Chondrocyte (in vitro differentiated cells): ENCODE measurements around the gene METTL25B. TPM values are rescaled to one million over a fixed set of nuclear protein-coding genes. Genes with fewer than 3 reads are reported as not detected.
A peak's percentile ranks its signal among the peaks of the same experiment; 100 is the strongest.

Experiments
- DNase-seq: peaks from one replicate; pipeline ENCODE4 v3.0.0; 2021; ENCODE audit warnings: mixed read lengths, low spot score
- H3K27ac Mint-ChIP-seq: one replicate; pipeline ENCODE4 v1.8.0; 2021; ENCODE audit warnings: mild to moderate bottlenecking, moderate library complexity, mixed read lengths; ENCODE audit not compliant: unreplicated experiment
- H3K27me3 Mint-ChIP-seq: 2 replicates; pipeline ENCODE4 v1.8.0; 2021; ENCODE audit warnings: low read depth, mixed read lengths
- H3K36me3 Mint-ChIP-seq: 2 replicates; pipeline ENCODE4 v1.8.0; 2021; ENCODE audit warnings: low read depth, mixed read lengths
- H3K4me1 Mint-ChIP-seq: 2 replicates; pipeline ENCODE4 v1.8.0; 2021; ENCODE audit warnings: low read depth, mild to moderate bottlenecking, mixed read lengths
- H3K4me3 Mint-ChIP-seq: one replicate; pipeline ENCODE4 v1.8.0; 2021; ENCODE audit warnings: mild to moderate bottlenecking, moderate library complexity, mixed read lengths; ENCODE audit not compliant: unreplicated experiment
- H3K9me3 Mint-ChIP-seq: 2 replicates; pipeline ENCODE4 v1.8.0; 2021; ENCODE audit warnings: low read depth, mixed read lengths
- long read RNA-seq: library from polyadenylated mRNA; stranded (forward); transcript quantifications from one replicate; pipeline ENCODE4 v2.0.0, GENCODE V29; 2021
- total RNA-seq: library from RNA; stranded (reverse); gene quantifications from 3 replicates; pipeline ENCODE4 v1.2.1, GENCODE V29; 2021
- TF ChIP-seq, protein P1 (sequence below): fragments of 200-600 bp; sonication (generic); IDR thresholded peaks from 2 replicates; pipeline ENCODE4 v1.5.0; 2021; ENCODE audit warnings: antibody characterized with exemption, mild to moderate bottlenecking, moderate library complexity

The METTL25B gene
- 11.4 to 17.1 TPM (median 14.1 TPM) in 3 replicates for total RNA-seq
- long read RNA-seq, transcript RRNAD1-201 (8 exons, 2,254 nt): major isoform, 5 of 8 reads
- long read RNA-seq, partial matches to known transcripts: 0 of 8 reads
- long read RNA-seq, other reads (novel, unspliced or antisense): 2 of 8 reads

DNA sequence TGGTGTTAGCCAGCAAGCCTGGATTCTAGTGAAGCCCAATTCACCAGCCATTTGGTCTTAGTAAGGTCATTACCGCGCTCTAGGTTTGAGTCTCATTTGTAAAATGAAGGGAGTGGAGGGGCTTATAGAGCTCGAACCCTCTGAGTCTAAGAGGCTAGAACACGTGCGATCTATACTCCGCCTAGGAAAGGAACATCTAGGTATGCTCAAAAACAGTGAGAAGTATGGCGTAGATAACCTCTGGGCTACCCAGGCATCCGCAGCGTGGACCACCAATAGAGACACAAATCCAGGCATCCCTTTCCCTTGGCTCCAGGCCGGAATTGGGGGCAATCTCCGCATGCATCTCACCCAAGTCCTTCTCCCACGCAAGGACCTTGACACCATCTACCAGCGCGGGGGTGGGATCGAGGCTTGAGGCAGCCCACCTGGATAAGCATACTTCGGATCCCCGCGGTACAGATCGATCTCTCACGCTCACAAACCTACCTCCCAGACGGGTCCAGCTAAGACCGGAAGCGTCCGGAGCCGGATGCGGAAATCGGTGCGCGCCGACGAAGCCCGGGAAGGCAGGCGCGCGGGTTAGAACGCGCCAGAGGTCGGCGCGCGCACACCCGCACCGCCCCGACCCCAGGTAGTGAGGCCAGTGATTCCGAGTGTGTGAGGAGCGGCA, at the start of gene METTL25B:
TSS of gene METTL25B (plus strand) at position 544 of the 673 bp plus-strand sequence. CDS start 636 bp downstream, outside the sequence.
- H3K27ac Mint-ChIP-seq: peak within 1 kb of the TSS; percentile 96

DNA sequence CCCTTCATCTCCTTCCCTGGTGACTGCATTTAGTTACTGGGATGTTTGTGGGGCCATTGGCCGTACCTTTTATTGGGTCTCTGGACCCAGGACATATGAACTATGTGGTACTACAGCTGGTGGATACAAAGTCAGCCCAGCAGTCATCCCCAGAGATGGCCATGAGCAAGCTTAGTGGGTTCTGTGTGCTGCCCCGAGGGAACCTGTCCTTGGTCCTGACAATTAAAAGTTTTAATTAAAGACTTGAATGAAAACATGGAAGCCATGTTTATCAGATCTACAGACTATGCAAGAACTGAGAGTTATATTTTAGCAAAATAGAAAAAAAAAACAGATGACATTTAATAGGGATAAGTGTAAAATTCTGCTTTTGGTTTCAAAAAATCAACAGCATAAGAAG, 48.2 kb upstream of the METTL25B start:
- Mint-ChIP-seq H3K36me3 (no peaks in the 10 kb centered on the region), H3K27me3 (peaks cover 33% of the 10 kb centered on the region), H3K9me3 (no peaks in the 10 kb centered on the region), H3K4me1 (peaks cover 25% of the 10 kb centered on the region), H3K4me3 (no peak overlapping the region), H3K27ac (no peak overlapping the region)
- TF ChIP-seq, protein P1, sequence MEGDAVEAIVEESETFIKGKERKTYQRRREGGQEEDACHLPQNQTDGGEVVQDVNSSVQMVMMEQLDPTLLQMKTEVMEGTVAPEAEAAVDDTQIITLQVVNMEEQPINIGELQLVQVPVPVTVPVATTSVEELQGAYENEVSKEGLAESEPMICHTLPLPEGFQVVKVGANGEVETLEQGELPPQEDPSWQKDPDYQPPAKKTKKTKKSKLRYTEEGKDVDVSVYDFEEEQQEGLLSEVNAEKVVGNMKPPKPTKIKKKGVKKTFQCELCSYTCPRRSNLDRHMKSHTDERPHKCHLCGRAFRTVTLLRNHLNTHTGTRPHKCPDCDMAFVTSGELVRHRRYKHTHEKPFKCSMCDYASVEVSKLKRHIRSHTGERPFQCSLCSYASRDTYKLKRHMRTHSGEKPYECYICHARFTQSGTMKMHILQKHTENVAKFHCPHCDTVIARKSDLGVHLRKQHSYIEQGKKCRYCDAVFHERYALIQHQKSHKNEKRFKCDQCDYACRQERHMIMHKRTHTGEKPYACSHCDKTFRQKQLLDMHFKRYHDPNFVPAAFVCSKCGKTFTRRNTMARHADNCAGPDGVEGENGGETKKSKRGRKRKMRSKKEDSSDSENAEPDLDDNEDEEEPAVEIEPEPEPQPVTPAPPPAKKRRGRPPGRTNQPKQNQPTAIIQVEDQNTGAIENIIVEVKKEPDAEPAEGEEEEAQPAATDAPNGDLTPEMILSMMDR: no peak
- DNase-seq: no peak

More for the DNA sequence above, at the start of gene METTL25B:
- H3K4me1 Mint-ChIP-seq: peaks cover 15% of the 10 kb centered on the region
- DNase-seq: no peak
- TF ChIP-seq, protein P1: no peak
- peaks cover 14% of the 10 kb centered on the region for H3K36me3 Mint-ChIP-seq
- H3K9me3 Mint-ChIP-seq: no peaks in the 10 kb centered on the region
- no peak within 1 kb of the TSS for H3K4me3 Mint-ChIP-seq
- no peaks in the 10 kb centered on the region for H3K27me3 Mint-ChIP-seq

DNA sequence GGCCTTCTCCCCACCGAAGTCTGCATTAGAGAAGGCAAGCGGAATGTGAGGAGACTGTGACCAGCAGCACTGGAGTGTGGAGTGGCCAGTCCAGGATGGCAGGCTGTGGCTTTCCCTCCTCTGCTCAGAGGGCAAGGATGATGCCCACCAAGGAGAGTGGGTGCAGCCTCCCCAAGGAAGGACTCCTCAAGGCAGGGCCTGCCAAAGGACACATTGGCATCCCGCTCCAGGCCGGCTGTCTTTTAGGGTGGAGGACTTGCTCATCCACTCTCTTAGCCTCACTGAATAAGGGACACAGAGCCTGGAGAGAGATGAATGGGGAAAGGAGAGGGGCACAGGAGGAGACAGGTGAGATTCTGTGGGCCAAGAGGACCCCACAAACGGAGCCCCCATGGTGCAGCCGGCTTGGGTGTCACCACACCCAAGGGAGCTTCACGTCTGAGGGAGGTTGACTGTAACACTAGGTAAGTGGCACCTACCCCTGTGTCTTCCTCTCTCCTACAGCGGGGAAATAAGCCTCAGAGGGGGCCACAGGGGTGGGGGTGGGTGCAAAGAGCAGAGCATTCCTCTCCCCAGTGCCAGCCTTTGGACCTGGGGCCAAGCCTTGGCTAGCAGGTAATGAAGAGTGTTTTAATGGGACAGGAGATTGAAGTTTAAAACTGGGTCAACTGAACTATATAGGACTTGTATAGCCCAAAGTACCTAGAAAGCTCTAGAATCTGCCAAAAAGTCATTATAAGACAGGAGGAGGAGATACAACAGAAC, 46.9 kb upstream of the METTL25B start:
- no peaks in the 10 kb centered on the region for H3K9me3 Mint-ChIP-seq
- H3K4me1 Mint-ChIP-seq: peaks cover 15% of the 10 kb centered on the region
- peaks cover 33% of the 10 kb centered on the region for H3K27me3 Mint-ChIP-seq
- TF ChIP-seq, protein P1: no peak
- DNase-seq: no peak
- no peaks in the 10 kb centered on the region for H3K36me3 Mint-ChIP-seq
- no peak overlapping the region for H3K4me3 Mint-ChIP-seq
- H3K27ac Mint-ChIP-seq: no peak overlapping the region

DNA sequence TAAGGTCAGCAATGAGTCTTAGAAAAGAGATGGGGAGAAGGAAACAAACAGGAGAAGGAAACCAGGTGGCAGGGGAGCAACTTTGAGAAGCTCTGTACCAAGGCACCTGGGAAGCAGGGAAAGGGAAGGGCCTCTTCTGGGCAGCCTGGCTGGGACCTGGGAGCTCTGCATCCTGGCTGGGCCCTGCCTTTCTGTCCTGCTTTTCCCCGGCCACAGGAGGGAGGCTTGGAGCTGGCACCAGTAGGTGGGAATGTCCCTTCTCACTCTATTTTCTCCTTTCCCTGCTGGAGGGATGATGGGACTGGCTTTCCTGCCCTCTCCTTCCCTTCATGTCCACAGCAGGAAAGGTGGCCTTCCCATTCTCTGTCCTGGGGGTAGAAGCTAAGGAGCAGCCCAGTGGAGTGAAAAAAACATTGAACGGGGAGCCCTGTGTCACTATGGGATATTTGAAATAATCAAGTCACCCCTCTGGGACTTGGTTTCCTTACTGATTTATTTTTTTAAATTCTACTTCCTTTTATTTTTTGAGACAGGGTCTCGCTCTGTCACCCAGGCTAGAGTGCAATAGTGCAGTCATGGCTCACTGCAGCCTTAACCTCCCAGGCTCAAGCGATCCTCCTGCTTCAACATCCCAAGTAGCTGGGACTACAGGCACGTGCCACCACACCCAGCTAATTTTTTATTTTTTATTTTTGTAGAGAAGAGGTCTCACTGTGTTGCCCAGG, 45.9 kb upstream of the METTL25B start:
- H3K4me1 Mint-ChIP-seq: peaks cover 11% of the 10 kb centered on the region
- H3K27ac Mint-ChIP-seq: no peak overlapping the region
- no peaks in the 10 kb centered on the region for H3K9me3 Mint-ChIP-seq
- DNase-seq: no peak
- H3K36me3 Mint-ChIP-seq: no peaks in the 10 kb centered on the region
- H3K4me3 Mint-ChIP-seq: no peak overlapping the region
- TF ChIP-seq, protein P1: peak; percentile 35
- peaks cover 33% of the 10 kb centered on the region for H3K27me3 Mint-ChIP-seq

DNA sequence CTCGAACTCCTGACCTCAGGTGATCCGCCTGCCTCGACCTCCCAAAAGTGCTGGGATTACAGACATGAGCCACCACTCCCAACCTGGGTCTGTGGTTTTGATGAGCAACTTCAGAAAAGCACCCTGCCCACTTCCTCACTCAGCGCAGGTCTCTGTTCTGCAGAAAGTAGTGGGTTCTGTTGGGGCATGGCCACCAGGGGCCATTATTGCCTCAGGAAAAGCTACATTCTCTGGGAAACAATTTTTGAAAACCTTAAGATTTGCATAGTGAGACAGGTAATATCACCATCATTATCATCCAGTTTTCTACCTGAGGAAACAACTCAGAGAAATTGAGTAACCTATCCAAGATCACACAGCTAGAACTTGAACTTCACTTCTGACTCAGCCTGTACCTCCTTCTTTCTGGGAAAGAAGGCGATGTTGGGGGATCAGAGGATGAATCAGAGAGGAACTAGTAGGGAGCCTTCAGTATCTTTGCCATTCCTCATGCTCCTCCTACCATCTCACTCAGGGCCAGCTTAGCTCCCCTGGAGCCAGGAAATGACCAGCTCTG, 44.0 kb upstream of the METTL25B start:
- Mint-ChIP-seq H3K4me3 (no peak overlapping the region), H3K36me3 (no peaks in the 10 kb centered on the region), H3K9me3 (no peaks in the 10 kb centered on the region), H3K4me1 (peaks cover 5% of the 10 kb centered on the region), H3K27ac (no peak overlapping the region), H3K27me3 (peaks cover 31% of the 10 kb centered on the region)
- TF ChIP-seq, protein P1: peak; percentile 34
- no peak for DNase-seq
